Body of pancreas (tissue), 4 donors: ENCODE data around the gene DDX19B.
"Not testable (repeated sequence)": the region's sequence is repeated elsewhere in the genome, so short reads cannot be mapped to it uniquely, and the experiment has no call there.

Source experiments
- CTCF ChIP-seq, 7 experiments: fragments of 450-650 bp in 4 of 7; fragments of 200-600 bp in 3 of 7; sonication (generic) in 3 of 7; IDR thresholded peaks; one replicate each; pipeline ENCODE4 v1.5.1; 2016 to 2019; ENCODE audit warnings: antibody characterized with exemption in 7 of 7
- POLR2A ChIP-seq, 3 donors: fragments of 450-650 bp; IDR thresholded peaks; one replicate each; pipeline ENCODE4 v1.6.1; 2016; ENCODE audit warnings: antibody characterized with exemption in 3 of 3, mild to moderate bottlenecking in 2 of 3

DNA sequence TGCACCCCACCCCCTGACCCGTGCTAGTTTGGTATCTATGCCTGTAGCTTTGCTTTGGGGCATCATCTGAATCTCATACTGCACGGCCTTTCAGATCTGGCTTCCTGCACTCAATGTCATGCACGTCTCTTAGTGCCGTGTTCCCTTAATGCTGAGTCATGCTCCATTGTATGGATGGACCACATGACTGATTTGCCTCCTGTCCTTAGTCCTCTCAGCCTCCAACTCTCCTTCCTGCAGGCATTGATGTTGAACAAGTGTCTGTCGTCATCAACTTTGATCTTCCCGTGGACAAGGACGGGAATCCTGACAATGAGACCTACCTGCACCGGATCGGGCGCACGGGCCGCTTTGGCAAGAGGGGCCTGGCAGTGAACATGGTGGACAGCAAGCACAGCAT is 33.7 kb downstream of the DDX19B start:
- TF ChIP-seq CTCF, POLR2A (IDR thresholded peaks at IDR 0.05): not testable (repeated sequence)
